CD14-positive monocyte (primary cell): ENCODE data around the gene BCR. TPM values are rescaled to one million over a fixed set of nuclear protein-coding genes. Genes with fewer than 3 reads are reported as not detected.

Experiments
- DNase-seq, 3 donors: peaks; one replicate each; pipeline ENCODE4 v3.0.0-alpha.2; 2011 to 2022
- H2AFZ ChIP-seq: 2 replicates; pipeline ENCODE4 v1.6.0; 2012; ENCODE audit warnings: mild to moderate bottlenecking, low read depth, low read length, inconsistent platforms; ENCODE audit not compliant: insufficient read depth, poor library complexity, severe bottlenecking
- H3K27ac ChIP-seq, 2 donors: 1 replicate in 1 of 2; 2 replicates in 1 of 2; pipeline ENCODE4 v1.5.1; 2012 to 2013; ENCODE audit warnings: low read length in 2 of 2, control low read depth in 1 of 2, inconsistent platforms in 1 of 2, low read depth in 1 of 2, mild to moderate bottlenecking in 1 of 2
- H3K27me3 ChIP-seq, 2 donors: one replicate each; pipeline versions ENCODE4 v1.6.0 to v1.6.1; 2011 to 2013; ENCODE audit warnings: low read length in 2 of 2; ENCODE audit not compliant: control insufficient read depth in 2 of 2, insufficient read depth in 2 of 2
- H3K36me3 ChIP-seq, 2 donors: replicated peaks in 1 of 2; 1 replicate in 1 of 2; 2 replicates in 1 of 2; pipeline versions ENCODE4 v1.5.1 to v1.6.1; 2012 to 2013; ENCODE audit warnings: low read length in 2 of 2, control low read depth in 1 of 2, inconsistent platforms in 1 of 2, mild to moderate bottlenecking in 1 of 2; ENCODE audit not compliant: insufficient read depth in 2 of 2, control insufficient read depth in 1 of 2
- H3K4me1 ChIP-seq, 2 donors: 1 replicate in 1 of 2; 2 replicates in 1 of 2; pipeline versions ENCODE4 v1.5.1 to v1.6.1; 2012 to 2013; ENCODE audit warnings: low read length in 2 of 2, control low read depth in 1 of 2, inconsistent platforms in 1 of 2, mild to moderate bottlenecking in 1 of 2, moderate library complexity in 1 of 2; ENCODE audit not compliant: insufficient read depth in 2 of 2, control insufficient read depth in 1 of 2
- H3K4me2 ChIP-seq: replicated peaks from 2 replicates; pipeline ENCODE3; 2012; ENCODE audit warnings: low read length, moderate library complexity, mild to moderate bottlenecking; ENCODE audit not compliant: poor library complexity, severe bottlenecking; ENCODE audit errors: extremely low read depth
- H3K4me3 ChIP-seq, 3 experiments: fragments of 200-600 bp in 1 of 3; sonication (generic) in 1 of 3; replicated peaks in 1 of 3; 1 replicate in 2 of 3; 2 replicates in 1 of 3; pipeline ENCODE4 v1.5.1; 2011 to 2013; ENCODE audit warnings: low read length in 3 of 3, mild to moderate bottlenecking in 3 of 3, control low read depth in 2 of 3, low read depth in 2 of 3, inconsistent platforms in 1 of 3, moderate library complexity in 1 of 3
- H3K79me2 ChIP-seq: 2 replicates; pipeline ENCODE4 v1.6.0; 2012; ENCODE audit warnings: mild to moderate bottlenecking, control low read depth, inconsistent platforms, low read length, moderate library complexity; ENCODE audit not compliant: insufficient read depth
- H3K9ac ChIP-seq: 2 replicates; pipeline ENCODE4 v1.6.0; 2017; ENCODE audit warnings: low read length, mild to moderate bottlenecking; ENCODE audit not compliant: insufficient read depth, poor library complexity, severe bottlenecking
- H3K9me3 ChIP-seq, 2 donors: replicated peaks in 1 of 2; 1 replicate in 1 of 2; 2 replicates in 1 of 2; pipeline versions ENCODE4 v1.5.1 to v1.6.1; 2012 to 2013; ENCODE audit warnings: low read length in 2 of 2, control low read depth in 1 of 2; ENCODE audit not compliant: control insufficient read depth in 1 of 2, insufficient read depth in 1 of 2
- H4K20me1 ChIP-seq: 2 replicates; pipeline ENCODE4 v1.6.0; 2012; ENCODE audit warnings: mild to moderate bottlenecking, low read length, control low read depth, moderate library complexity; ENCODE audit not compliant: insufficient read depth
- H3K27ac Mint-ChIP-seq, 7 donors: one replicate each; pipeline ENCODE4 v1.8.0; 2020; ENCODE audit warnings: mild to moderate bottlenecking in 7 of 7, mixed read lengths in 7 of 7, moderate library complexity in 6 of 7, inconsistent platforms in 2 of 7
- H3K27me3 Mint-ChIP-seq, 3 donors: one replicate each; pipeline ENCODE4 v1.8.0; 2021 to 2022; ENCODE audit warnings: low read depth in 3 of 3, mild to moderate bottlenecking in 3 of 3, mixed read lengths in 3 of 3, moderate library complexity in 3 of 3, inconsistent platforms in 1 of 3
- H3K36me3 Mint-ChIP-seq, 2 donors: one replicate each; pipeline ENCODE4 v1.8.0; 2020; ENCODE audit warnings: mixed read lengths in 2 of 2, inconsistent platforms in 1 of 2, mild to moderate bottlenecking in 1 of 2
- H3K4me1 Mint-ChIP-seq: one replicate; pipeline ENCODE4 v1.8.0; 2020; ENCODE audit warnings: mild to moderate bottlenecking, mixed read lengths
- H3K4me3 Mint-ChIP-seq, 2 donors: one replicate each; pipeline ENCODE4 v1.8.0; 2020; ENCODE audit warnings: mild to moderate bottlenecking in 2 of 2, mixed read lengths in 2 of 2, moderate library complexity in 1 of 2
- H3K9me3 Mint-ChIP-seq, 7 donors: one replicate each; pipeline ENCODE4 v1.8.0; 2020 to 2022; ENCODE audit warnings: mixed read lengths in 7 of 7, mild to moderate bottlenecking in 6 of 7, moderate library complexity in 6 of 7, inconsistent platforms in 2 of 7
- WGBS: methylation state at CpG from one replicate; pipeline ENCODE4 v1.1.5; 2013; ENCODE audit warnings: missing lambda C conversion rate; ENCODE audit not compliant: insufficient coverage; 5-methylcytosine and 5-hydroxymethylcytosine counted together
- intact Hi-C, 2 donors: fragments of 100-400 bp; cut with micrococcal nuclease; formaldehyde crosslinking; loops; one replicate each; pipeline versions ENCODE4 v1.15.0 to v1.15.1; 2023
- polyA plus RNA-seq, 3 donors: library from polyadenylated mRNA; depleted of rRNA in 1 of 3; unstranded in 2 of 3; stranded (reverse) in 1 of 3; fragments of 300-500 nt in 2 of 3; fragments of >200 nt in 1 of 3; fragmentation: Illumina TruSeq in 2 of 3; gene quantifications; 1 replicate in 2 of 3; 2 replicates in 1 of 3; pipeline ENCODE4 v1.2.3, GENCODE V29; 2012 to 2021
- TF ChIP-seq, protein P1 (sequence below): fragments of 200-600 bp; IDR thresholded peaks from one replicate; pipeline ENCODE4 v1.8.0; 2022; ENCODE audit warnings: antibody characterized with exemption, mild to moderate bottlenecking

Gene BCR
- polyA plus RNA-seq, 3 donors, result 0.97 to 20.9 (median 0.97) TPM

DNA sequence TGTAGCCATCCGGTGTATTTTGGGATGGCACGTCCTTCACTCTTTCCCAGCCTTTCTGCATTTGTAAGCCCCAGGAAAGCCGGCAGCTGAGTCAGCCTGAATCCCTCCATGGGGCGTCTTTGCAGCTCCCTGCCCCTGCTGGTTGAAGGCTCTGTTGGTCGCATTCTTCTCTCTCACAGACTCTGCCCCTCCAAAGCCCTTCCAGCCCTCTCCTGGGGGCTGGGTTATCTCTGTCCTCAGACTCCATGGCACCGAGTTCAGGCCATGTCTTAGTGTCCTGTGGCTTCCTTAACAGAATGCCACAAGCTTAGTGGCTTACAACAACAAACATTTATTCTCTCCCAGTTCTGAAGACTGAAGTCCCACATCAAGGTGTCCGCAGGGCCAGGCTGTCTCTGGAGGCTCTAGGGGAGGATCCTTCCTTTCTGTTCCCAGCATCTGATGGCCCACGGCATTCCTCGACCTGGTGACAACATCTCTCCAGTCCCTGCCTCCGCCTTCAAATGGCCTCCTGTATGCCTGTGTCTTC is 62.2 kb downstream of the BCR start:
- H3K4me1 Mint-ChIP-seq, result peaks cover 69% of the 10 kb centered on the region
- peaks cover 30 to 62% of the 10 kb centered on the region in 2 donors for H3K4me1 ChIP-seq

DNA sequence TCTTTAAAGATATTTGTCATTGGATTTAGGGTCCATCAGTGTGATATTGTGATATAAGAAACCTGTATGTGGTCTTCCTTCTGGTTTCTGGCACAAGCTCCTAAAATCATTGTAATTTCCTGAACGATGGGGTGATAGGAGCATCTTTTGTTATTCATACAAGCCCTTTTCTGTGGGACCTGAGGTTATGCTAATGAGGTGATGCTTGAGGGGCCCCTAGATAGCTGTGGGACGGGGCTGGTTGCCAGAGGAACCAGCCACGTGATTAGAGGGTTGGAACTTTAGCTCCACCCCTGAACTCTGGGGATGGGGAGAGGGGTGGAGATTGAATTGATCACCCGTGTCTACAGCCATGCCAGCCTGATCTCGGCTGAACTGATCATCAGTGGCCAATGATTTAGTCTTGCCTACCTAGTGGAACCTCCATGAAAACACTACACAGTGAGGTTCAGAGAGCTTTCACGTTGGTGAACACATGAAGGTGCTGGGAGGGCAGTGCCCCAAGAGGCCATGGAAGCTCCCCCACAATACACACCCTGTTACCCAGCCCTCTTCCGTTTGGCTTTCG is 62.8 kb downstream of the BCR start:
- DNase-seq, result no peak
- H3K9me3 Mint-ChIP-seq, result peaks cover 0 to 12% (median 4%) of the 10 kb centered on the region in 7 donors
- peaks cover 0 to 4% of the 10 kb centered on the region in 2 donors for H3K9me3 ChIP-seq
- H3K4me3 ChIP-seq, result no peak overlapping the region
- no peak overlapping the region for H2AFZ ChIP-seq
- H3K4me1 ChIP-seq, result peaks cover 31 to 63% of the 10 kb centered on the region in 2 donors
- no peak overlapping the region for H3K4me3 Mint-ChIP-seq
- intact Hi-C loops, result loop anchor here in 1 of 2 donors (5.0 kb wide), 1 partner anchor 66 kb away; no protein-coding TSS in a partner anchor
- no peaks in the 10 kb centered on the region for H3K36me3 ChIP-seq
- H3K27me3 ChIP-seq, result no peaks in the 10 kb centered on the region
- peak overlapping the region in 2 of 7 donors; percentile 39 to 49 for H3K27ac Mint-ChIP-seq
- H3K27ac ChIP-seq, result no peak overlapping the region
- WGBS, result 13% methylated on average over 4 of the region's 8 CpGs
- peaks cover 0 to 2% (median 0%) of the 10 kb centered on the region in 3 donors for H3K27me3 Mint-ChIP-seq
- peaks cover 72% of the 10 kb centered on the region for H3K4me1 Mint-ChIP-seq
- no peak overlapping the region for H3K9ac ChIP-seq
- H3K36me3 Mint-ChIP-seq, result peaks cover 5 to 38% of the 10 kb centered on the region in 2 donors
- H3K79me2 ChIP-seq, result peaks cover 90% of the 10 kb centered on the region
- H4K20me1 ChIP-seq, result peaks cover 90% of the 10 kb centered on the region
- TF ChIP-seq, protein P1, sequence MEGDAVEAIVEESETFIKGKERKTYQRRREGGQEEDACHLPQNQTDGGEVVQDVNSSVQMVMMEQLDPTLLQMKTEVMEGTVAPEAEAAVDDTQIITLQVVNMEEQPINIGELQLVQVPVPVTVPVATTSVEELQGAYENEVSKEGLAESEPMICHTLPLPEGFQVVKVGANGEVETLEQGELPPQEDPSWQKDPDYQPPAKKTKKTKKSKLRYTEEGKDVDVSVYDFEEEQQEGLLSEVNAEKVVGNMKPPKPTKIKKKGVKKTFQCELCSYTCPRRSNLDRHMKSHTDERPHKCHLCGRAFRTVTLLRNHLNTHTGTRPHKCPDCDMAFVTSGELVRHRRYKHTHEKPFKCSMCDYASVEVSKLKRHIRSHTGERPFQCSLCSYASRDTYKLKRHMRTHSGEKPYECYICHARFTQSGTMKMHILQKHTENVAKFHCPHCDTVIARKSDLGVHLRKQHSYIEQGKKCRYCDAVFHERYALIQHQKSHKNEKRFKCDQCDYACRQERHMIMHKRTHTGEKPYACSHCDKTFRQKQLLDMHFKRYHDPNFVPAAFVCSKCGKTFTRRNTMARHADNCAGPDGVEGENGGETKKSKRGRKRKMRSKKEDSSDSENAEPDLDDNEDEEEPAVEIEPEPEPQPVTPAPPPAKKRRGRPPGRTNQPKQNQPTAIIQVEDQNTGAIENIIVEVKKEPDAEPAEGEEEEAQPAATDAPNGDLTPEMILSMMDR, result no peak
- no peak overlapping the region for H3K4me2 ChIP-seq

More for the DNA sequence above, 62.2 kb downstream of the BCR start:
- Histone ChIP-seq H3K9me3 (peaks cover 0 to 4% of the 10 kb centered on the region in 2 donors), H3K9ac (no peak overlapping the region), H3K36me3 (no peaks in the 10 kb centered on the region), H3K79me2 (peaks cover 90% of the 10 kb centered on the region), H3K27me3 (no peaks in the 10 kb centered on the region), H2AFZ (no peak overlapping the region), H3K4me2 (no peak overlapping the region), H3K27ac (no peak overlapping the region), H3K4me3 (no peak overlapping the region), H4K20me1 (peaks cover 91% of the 10 kb centered on the region)
- peak overlapping the region in 3 of 7 donors; percentile 0 to 42 (median 3) for H3K27ac Mint-ChIP-seq
- no peak for DNase-seq
- WGBS, result 64% methylated on average over 10 of the region's 10 CpGs
- peaks cover 0 to 2% (median 0%) of the 10 kb centered on the region in 3 donors for H3K27me3 Mint-ChIP-seq
- no peak overlapping the region for H3K4me3 Mint-ChIP-seq
- H3K36me3 Mint-ChIP-seq, result peaks cover 8 to 36% of the 10 kb centered on the region in 2 donors
- peaks cover 0 to 12% (median 4%) of the 10 kb centered on the region in 7 donors for H3K9me3 Mint-ChIP-seq
- intact Hi-C loops, result loop anchor here in 1 of 2 donors (5.0 kb wide), 1 partner anchor 65 kb away; no protein-coding TSS in a partner anchor
- TF ChIP-seq, protein P1, result no peak
